IMR-90 (cell line): ENCODE measurements around the gene COX8C. TPM values are rescaled to one million over a fixed set of nuclear protein-coding genes. Genes with fewer than 3 reads are reported as not detected.

Experiments used
- ATAC-seq: fragments of 200-7000 bp; cut with Tn5 transposase; 2 replicates; pipeline ENCODE4 v1.9.1; 2020; ENCODE audit warnings: low read depth, mild to moderate bottlenecking, moderate library complexity
- BruUV-seq: library from RNA; stranded (reverse); fragments of 400-500 nt; replicated peaks from 2 replicates; lab custom pipeline; 2021; lab: Mats Ljungman, UMichigan
- CTCF ChIA-PET: fragments of 300-600 bp; formaldehyde crosslinking; extraction: SDS; loops from one replicate; lab custom pipeline; 2021; ENCODE audit warnings: antibody characterized with exemption; lab: Yijun Ruan, JAX
- POLR2A ChIA-PET: fragments of 300-600 bp; sonication (Branson Sonifier 250); formaldehyde crosslinking; loops from one replicate; lab custom pipeline; 2022; ENCODE audit warnings: antibody characterized with exemption; ENCODE audit not compliant: unreplicated experiment; lab: Charles Lee
- DNase-seq: peaks from one replicate; pipeline ENCODE4 v3.0.0; 2013
- H2AFZ ChIP-seq: replicated peaks from 2 replicates; pipeline ENCODE3; 2013; ENCODE audit warnings: low read length, mild to moderate bottlenecking; ENCODE audit not compliant: poor library complexity
- H2AK5ac ChIP-seq: 2 replicates; pipeline ENCODE4 v1.6.1; 2013; ENCODE audit warnings: low read depth, low read length, inconsistent platforms
- H2AK9ac ChIP-seq: replicated peaks from 2 replicates; pipeline ENCODE3; 2013; ENCODE audit warnings: mild to moderate bottlenecking, low read depth, low read length, moderate library complexity; ENCODE audit not compliant: poor library complexity
- H2BK120ac ChIP-seq: 2 replicates; pipeline ENCODE4 v1.6.1; 2013; ENCODE audit warnings: low read depth, low read length, inconsistent platforms
- H2BK15ac ChIP-seq: 3 replicates; pipeline ENCODE4 v1.6.1; 2013; ENCODE audit warnings: low read depth, low read length, inconsistent platforms
- H2BK20ac ChIP-seq: 2 replicates; pipeline ENCODE4 v1.6.1; 2013; ENCODE audit warnings: low read depth, mild to moderate bottlenecking, inconsistent platforms, low read length, moderate library complexity
- H2BK5ac ChIP-seq: 2 replicates; pipeline ENCODE4 v1.6.1; 2013; ENCODE audit warnings: mild to moderate bottlenecking, low read depth, low read length, inconsistent platforms; ENCODE audit not compliant: poor library complexity, severe bottlenecking
- H3K14ac ChIP-seq: replicated peaks from 2 replicates; pipeline ENCODE4 v1.6.1; 2013; ENCODE audit warnings: low read depth, low read length, inconsistent platforms
- H3K18ac ChIP-seq: 2 replicates; pipeline ENCODE4 v1.6.1; 2013; ENCODE audit warnings: low read depth, low read length, control low read depth
- H3K23ac ChIP-seq: 2 replicates; pipeline ENCODE4 v1.6.1; 2013; ENCODE audit warnings: low read depth, low read length, inconsistent platforms
- H3K27ac ChIP-seq: 2 replicates; pipeline ENCODE4 v1.5.1; 2013; ENCODE audit warnings: mild to moderate bottlenecking, control low read depth, low read length; ENCODE audit not compliant: insufficient read depth
- H3K27me3 ChIP-seq: 2 replicates; pipeline ENCODE4 v1.6.1; 2013; ENCODE audit warnings: low read length; ENCODE audit not compliant: control insufficient read depth, insufficient read depth
- H3K36me3 ChIP-seq: 2 replicates; pipeline ENCODE4 v1.6.1; 2013; ENCODE audit warnings: low read length, mixed read lengths; ENCODE audit not compliant: control insufficient read depth, insufficient read depth
- H3K4ac ChIP-seq: 2 replicates; pipeline ENCODE4 v1.6.1; 2013; ENCODE audit warnings: low read depth, low read length, inconsistent platforms
- H3K4me1 ChIP-seq: 2 replicates; pipeline ENCODE4 v1.6.1; 2013; ENCODE audit warnings: low read length, mixed read lengths; ENCODE audit not compliant: control insufficient read depth, insufficient read depth
- H3K4me2 ChIP-seq: 2 replicates; pipeline ENCODE4 v1.6.1; 2013; ENCODE audit warnings: low read depth, mild to moderate bottlenecking, control low read depth, low read length, moderate library complexity
- H3K4me3 ChIP-seq: 2 replicates; pipeline ENCODE4 v1.5.1; 2013; ENCODE audit warnings: low read depth, mild to moderate bottlenecking, control low read depth, low read length, moderate library complexity; ENCODE audit not compliant: insufficient read depth
- H3K56ac ChIP-seq: 2 replicates; pipeline ENCODE4 v1.6.1; 2013; ENCODE audit warnings: low read length, inconsistent platforms; ENCODE audit not compliant: insufficient read depth; ENCODE audit errors: extremely low read depth
- H3K79me1 ChIP-seq, 2 experiments: 2 replicates each; pipeline ENCODE4 v1.6.1; 2013; ENCODE audit warnings: low read length in 2 of 2, inconsistent platforms in 1 of 2, low read depth in 1 of 2
- H3K9ac ChIP-seq: 2 replicates; pipeline ENCODE4 v1.6.1; 2013; ENCODE audit warnings: low read depth, low read length, control low read depth
- H3K9me1 ChIP-seq: 2 replicates; pipeline ENCODE4 v1.6.1; 2013; ENCODE audit warnings: low read length, inconsistent platforms; ENCODE audit not compliant: insufficient read depth
- H3K9me3 ChIP-seq: 2 replicates; pipeline ENCODE4 v1.6.1; 2013; ENCODE audit warnings: low read length; ENCODE audit not compliant: control insufficient read depth, insufficient read depth
- H4K20me1 ChIP-seq: 2 replicates; pipeline ENCODE4 v1.6.1; 2013; ENCODE audit warnings: low read length, inconsistent platforms; ENCODE audit not compliant: insufficient read depth
- H4K5ac ChIP-seq: 2 replicates; pipeline ENCODE4 v1.6.1; 2013; ENCODE audit warnings: mild to moderate bottlenecking, low read depth, low read length, control low read depth
- H4K8ac ChIP-seq, 2 experiments: 2 replicates each; pipeline ENCODE4 v1.6.1; 2013; ENCODE audit warnings: low read depth in 2 of 2, low read length in 2 of 2, control low read depth in 1 of 2, inconsistent platforms in 1 of 2
- H4K91ac ChIP-seq: 2 replicates; pipeline ENCODE4 v1.6.1; 2013; ENCODE audit warnings: low read depth, low read length, inconsistent platforms; ENCODE audit not compliant: insufficient read depth
- CEBPB ChIP-seq: IDR thresholded peaks from 2 replicates; pipeline ENCODE4 v1.6.1; 2012; ENCODE audit warnings: low read depth, low read length, improper control_type of control experiment
- CHD1 ChIP-seq: IDR thresholded peaks from 2 replicates; pipeline ENCODE4 v1.6.1; 2012; ENCODE audit warnings: low read depth, low read length, improper control_type of control experiment
- ELK1 ChIP-seq: fragments of 150-350 bp; IDR thresholded peaks from 2 replicates; pipeline ENCODE4 v1.6.1; 2016; ENCODE audit warnings: low read depth, mild to moderate bottlenecking, low read length, moderate library complexity, borderline replicate concordance
- FOS ChIP-seq: fragments of 150-350 bp; IDR thresholded peaks from 2 replicates; pipeline ENCODE4 v1.6.1; 2016; ENCODE audit warnings: low read depth, low read length
- MAFK ChIP-seq: IDR thresholded peaks from 2 replicates; pipeline ENCODE4 v1.6.1; 2012; ENCODE audit warnings: low read depth, low read length, improper control_type of control experiment
- MXI1 ChIP-seq: IDR thresholded peaks from 2 replicates; pipeline ENCODE4 v1.6.1; 2012; ENCODE audit warnings: low read depth, mild to moderate bottlenecking, low read length, moderate library complexity, borderline replicate concordance
- NFE2L2 ChIP-seq: fragments of 150-350 bp; IDR thresholded peaks from 2 replicates; pipeline ENCODE4 v1.6.1; 2016; ENCODE audit warnings: low read depth, mild to moderate bottlenecking, low read length
- RAD21 ChIP-seq: IDR thresholded peaks from 2 replicates; pipeline ENCODE4 v1.6.1; 2012; ENCODE audit warnings: low read length, improper control_type of control experiment
- RCOR1 ChIP-seq: IDR thresholded peaks from 2 replicates; pipeline ENCODE4 v1.6.1; 2012; ENCODE audit warnings: mild to moderate bottlenecking, low read length, improper control_type of control experiment; ENCODE audit not compliant: insufficient replicate concordance
- RFX5 ChIP-seq: IDR thresholded peaks from 2 replicates; pipeline ENCODE4 v1.8.0; 2012; ENCODE audit warnings: low read depth, mild to moderate bottlenecking, low read length, moderate library complexity
- USF2 ChIP-seq: fragments of 150-350 bp; IDR thresholded peaks from 2 replicates; pipeline ENCODE4 v1.6.1; 2017; ENCODE audit warnings: mild to moderate bottlenecking, antibody characterized with exemption, low read length, low read depth
- WGBS, 2 experiments: methylation state at CpG; one replicate each; pipeline versions ENCODE4 v1.1.5 to v1.1.7; 2013; ENCODE audit warnings: missing lambda C conversion rate in 2 of 2; ENCODE audit not compliant: insufficient read length in 1 of 2; ENCODE audit errors: extremely low coverage in 2 of 2; 5-methylcytosine and 5-hydroxymethylcytosine counted together
- dilution Hi-C: fragments of 300-500 bp; cut with HindIII; formaldehyde crosslinking; loops from one replicate; pipeline ENCODE4 v1.14.3; 2018; ENCODE audit warnings: low sequenced_read_pairs; ENCODE audit not compliant: unreplicated experiment
- in situ Hi-C: fragments of 300-500 bp; cut with MboI; formaldehyde crosslinking; loops from 3 replicates; pipeline ENCODE4 v1.14.3; 2019; ENCODE audit warnings: low sequenced_read_pairs, inconsistent platforms, mixed read lengths
- intact Hi-C: fragments of 100-400 bp; cut with micrococcal nuclease; formaldehyde crosslinking; loops from 2 replicates; pipeline ENCODE4 v1.10.0; 2022
- polyA plus RNA-seq, 3 experiments: library from polyadenylated mRNA; depleted of rRNA; stranded (reverse); fragments of >200 nt; gene quantifications; 2 replicates each; pipeline ENCODE4 v1.2.3, GENCODE V29; 2012; ENCODE audit warnings: low replicate concordance in 1 of 3
- total RNA-seq: library from RNA; depleted of rRNA; stranded (reverse); fragments of >200 nt; gene quantifications from 2 replicates; pipeline ENCODE4 v1.2.3, GENCODE V29; 2012

Gene COX8C
- total and polyA plus RNA-seq, 2 of the 4 experiments (the other 2 are of a cell fraction) = not detected

- H3K18ac ChIP-seq = no peak overlapping the region
- no peak overlapping the region for H3K4ac ChIP-seq
- peaks cover 41% of the 10 kb centered on the region for H4K20me1 ChIP-seq
- H2AK5ac ChIP-seq = no peak overlapping the region
- no peak overlapping the region for H3K9ac ChIP-seq
- no peak overlapping the region for H2BK120ac ChIP-seq
- H3K27ac ChIP-seq = no peak overlapping the region
- no peaks in the 10 kb centered on the region for H3K36me3 ChIP-seq
- in situ Hi-C loops (loop anchor here (25.0 kb wide), 1 partner anchor 1805 kb away; the partner anchor contains the start of gene PPP4R3A), dilution Hi-C loops (no loop called here), intact Hi-C loops (no loop called here)
- DNase-seq (no peak), ATAC-seq (no peak)
- H3K23ac ChIP-seq = no peak overlapping the region
- no peak overlapping the region for H4K8ac ChIP-seq
- TF ChIP-seq USF2 = no peak
- TF ChIP-seq ELK1 = no peak
- no peak for TF ChIP-seq CEBPB
- no peak for TF ChIP-seq MAFK
- TF ChIP-seq RAD21 = no peak
- TF ChIP-seq FOS = no peak
- TF ChIP-seq NFE2L2 = no peak
- no peak for TF ChIP-seq RCOR1
- no peak for TF ChIP-seq RFX5
- no peak for TF ChIP-seq MXI1
- no peak for TF ChIP-seq CHD1
- no TSS peak for BruUV-seq
- H3K9me1 ChIP-seq = peaks cover 11% of the 10 kb centered on the region; the same call in 1 of the 2 replicates
- H3K79me1 ChIP-seq = peaks cover 16 to 62% of the 10 kb centered on the region in 2 experiments
- H4K91ac ChIP-seq = no peak overlapping the region
- no peak overlapping the region for H2BK5ac ChIP-seq
- H2BK15ac ChIP-seq = no peak overlapping the region
- no CpG with 5 or more reads among the region's 7 CpGs for WGBS, 2 experiments
- H2AK9ac ChIP-seq = no peak overlapping the region
- H3K4me1 ChIP-seq = peaks cover 12% of the 10 kb centered on the region
- H4K5ac ChIP-seq = no peak overlapping the region
- no peak overlapping the region; the same call in 1 of the 2 replicates for H2BK20ac ChIP-seq
- no peak overlapping the region for H3K56ac ChIP-seq
- no peaks in the 10 kb centered on the region for H3K9me3 ChIP-seq
- POLR2A ChIA-PET = no interaction called here
- CTCF ChIA-PET = no interaction called here
- H2AFZ ChIP-seq = no peak overlapping the region
- H3K4me2 ChIP-seq = no peak overlapping the region
- H3K4me3 ChIP-seq = no peak overlapping the region
- H3K27me3 ChIP-seq = no peaks in the 10 kb centered on the region
- H3K14ac ChIP-seq = no peak overlapping the region
Measured at GRCh38 chr14:93317210-93317874, 29.6 kb upstream of the COX8C start.
